ENCODE data around the gene ANLN.
"Not testable (repeated sequence)": the region's sequence is repeated elsewhere in the genome, so short reads cannot be mapped to it uniquely, and the experiment has no call there.

The ANLN gene

GRCh38 chr7:36459236-36459960 is 69.7 kb downstream of the ANLN start:
- no peak for TF ChIP-seq CTCF (IDR thresholded peaks at IDR 0.05; ENCODE audit: control insufficient read depth, extremely low read depth, insufficient read depth)
- H3K4me3 ChIP-seq (ENCODE audit: low read depth, low read length): no peak overlapping the region
- DNase-seq (ENCODE audit: low read depth): no peak

GRCh38 chr7:36460811-36461429 is 71.3 kb downstream of the ANLN start:
- no peak overlapping the region for H3K4me3 ChIP-seq (ENCODE audit: low read depth, low read length)
- DNase-seq (ENCODE audit: low read depth): no peak
- TF ChIP-seq CTCF (IDR thresholded peaks at IDR 0.05; ENCODE audit: control insufficient read depth, extremely low read depth, insufficient read depth): no peak

- no peak for TF ChIP-seq CTCF (IDR thresholded peaks at IDR 0.05; ENCODE audit: control insufficient read depth, extremely low read depth, insufficient read depth)
- no peak for DNase-seq (ENCODE audit: low read depth)
- no peak overlapping the region for H3K4me3 ChIP-seq (ENCODE audit: low read depth, low read length)
Observed at GRCh38 chr7:36462551-36463137, 73.0 kb downstream of the ANLN start.

- DNase-seq (ENCODE audit: low read depth): no peak
- TF ChIP-seq CTCF (IDR thresholded peaks at IDR 0.05; ENCODE audit: control insufficient read depth, extremely low read depth, insufficient read depth): no peak
- H3K4me3 ChIP-seq (ENCODE audit: low read depth, low read length): no peak overlapping the region
Observed at GRCh38 chr7:36464271-36464670, 74.6 kb downstream of the ANLN start.

GRCh38 chr7:36466001-36466400 is 76.3 kb downstream of the ANLN start:
- not testable (repeated sequence) for H3K4me3 ChIP-seq (ENCODE audit: low read depth, low read length); DNase-seq (ENCODE audit: low read depth)

GRCh38 chr7:36468370-36469101 is 78.9 kb downstream of the ANLN start:
- no peak overlapping the region for H3K4me3 ChIP-seq (ENCODE audit: low read depth, low read length)
- DNase-seq (ENCODE audit: low read depth): no peak
- TF ChIP-seq CTCF (IDR thresholded peaks at IDR 0.05; ENCODE audit: control insufficient read depth, extremely low read depth, insufficient read depth): no peak

- DNase-seq (ENCODE audit: low read depth): no peak
- no peak overlapping the region for H3K4me3 ChIP-seq (ENCODE audit: low read depth, low read length)
- TF ChIP-seq CTCF (IDR thresholded peaks at IDR 0.05; ENCODE audit: control insufficient read depth, extremely low read depth, insufficient read depth): no peak
Observed at GRCh38 chr7:36469236-36469635, 79.6 kb downstream of the ANLN start.

All from LNCaP clone FGC (cell line).